GM19240 (cell line): ENCODE measurements around the gene RBFOX2.
"Not testable (repeated sequence)": the region's sequence is repeated elsewhere in the genome, so short reads cannot be mapped to it uniquely, and the experiment has no call there.

ENCODE experiments used
- DNase-seq: peaks from one replicate; pipeline ENCODE4 v3.0.0; 2011; ENCODE audit warnings: low spot score; ENCODE audit not compliant: insufficient read length

The RBFOX2 gene

DNA sequence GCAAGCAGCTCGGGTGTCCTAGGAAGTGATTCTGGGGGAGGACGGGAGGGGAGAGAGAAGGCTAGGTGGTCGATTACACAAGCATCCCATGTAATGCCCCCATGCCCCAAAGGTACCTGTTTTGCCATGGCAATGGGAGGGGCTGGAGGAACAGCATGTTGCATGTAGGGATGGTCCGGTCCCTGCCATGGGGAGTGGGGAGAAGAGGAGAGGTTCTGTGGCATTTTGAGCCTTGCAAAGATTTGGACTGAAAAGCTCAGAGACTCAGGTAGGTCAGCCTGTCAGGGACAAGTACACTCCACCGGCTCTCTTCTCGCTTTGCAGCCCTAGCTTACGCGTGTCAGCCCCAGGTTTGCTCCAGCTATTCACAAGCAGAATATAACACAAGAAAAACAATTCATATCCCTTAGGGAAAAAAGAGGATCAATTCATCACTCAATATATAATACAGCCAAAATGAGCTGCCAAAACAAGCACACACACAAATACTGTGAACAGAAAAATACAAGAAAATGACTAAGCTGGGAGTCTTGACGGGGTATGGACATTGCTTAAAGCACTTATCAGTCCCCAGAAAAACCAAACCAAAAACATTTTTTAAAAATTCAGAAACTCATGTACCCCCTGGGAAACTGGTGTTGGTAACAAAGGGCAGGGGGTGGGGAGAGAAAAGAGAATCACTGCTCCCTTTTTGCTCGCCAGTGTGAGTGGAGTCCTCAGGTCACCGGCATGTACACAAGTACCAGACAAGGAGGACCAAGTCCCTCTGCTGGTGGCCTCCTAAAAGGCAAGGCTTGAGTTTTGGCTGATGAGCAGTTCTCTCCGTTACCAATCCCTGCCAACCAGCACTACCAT is 289.3 kb downstream of the RBFOX2 start:
- DNase-seq, result no peak

DNA sequence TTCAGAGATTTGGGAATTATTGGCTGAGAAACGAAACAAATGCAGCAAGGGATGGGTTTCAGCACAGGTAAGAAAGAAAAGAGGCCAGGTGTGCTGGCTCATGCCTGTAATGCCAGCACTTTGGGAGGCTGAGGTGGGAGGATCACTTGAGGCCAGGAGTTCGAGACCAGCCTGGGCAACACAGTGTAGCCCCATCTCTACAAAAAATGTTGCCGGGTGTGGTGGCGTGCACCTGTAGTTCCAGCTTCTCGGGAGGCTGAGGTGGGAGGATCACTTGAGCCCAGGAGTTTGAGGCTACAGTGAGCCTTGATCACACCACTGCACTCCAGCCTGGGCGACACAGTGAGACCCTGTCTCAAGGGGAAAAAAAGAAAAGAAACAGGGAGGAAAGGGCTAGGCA is 290.7 kb downstream of the RBFOX2 start:
- not testable (repeated sequence) for DNase-seq

- DNase-seq, result no peak
These were observed 291.9 kb downstream of the RBFOX2 start for GRCh38 chr22:35736701-35737100.

GRCh38 chr22:35736166-35736565 is 292.5 kb downstream of the RBFOX2 start:
- DNase-seq, result no peak

- DNase-seq, result no peak
These were observed 293.1 kb downstream of the RBFOX2 start for GRCh38 chr22:35735542-35735941.

DNA sequence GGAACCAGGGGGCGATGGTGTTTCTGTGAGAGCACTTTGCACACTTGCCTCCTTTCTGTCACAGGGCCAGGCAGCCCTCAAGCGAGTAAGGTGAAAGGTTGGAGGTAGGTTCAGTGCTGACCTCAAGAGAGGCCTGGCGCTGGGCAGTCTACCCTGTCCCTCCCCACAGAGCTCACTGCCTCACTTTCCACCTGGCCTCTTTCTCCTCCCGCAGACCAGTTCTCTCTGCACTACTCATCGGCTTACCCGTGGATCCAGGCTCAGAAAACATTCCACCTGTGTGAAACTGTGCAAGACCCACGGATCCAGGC is 294.2 kb downstream of the RBFOX2 start:
- DNase-seq, result no peak

DNA sequence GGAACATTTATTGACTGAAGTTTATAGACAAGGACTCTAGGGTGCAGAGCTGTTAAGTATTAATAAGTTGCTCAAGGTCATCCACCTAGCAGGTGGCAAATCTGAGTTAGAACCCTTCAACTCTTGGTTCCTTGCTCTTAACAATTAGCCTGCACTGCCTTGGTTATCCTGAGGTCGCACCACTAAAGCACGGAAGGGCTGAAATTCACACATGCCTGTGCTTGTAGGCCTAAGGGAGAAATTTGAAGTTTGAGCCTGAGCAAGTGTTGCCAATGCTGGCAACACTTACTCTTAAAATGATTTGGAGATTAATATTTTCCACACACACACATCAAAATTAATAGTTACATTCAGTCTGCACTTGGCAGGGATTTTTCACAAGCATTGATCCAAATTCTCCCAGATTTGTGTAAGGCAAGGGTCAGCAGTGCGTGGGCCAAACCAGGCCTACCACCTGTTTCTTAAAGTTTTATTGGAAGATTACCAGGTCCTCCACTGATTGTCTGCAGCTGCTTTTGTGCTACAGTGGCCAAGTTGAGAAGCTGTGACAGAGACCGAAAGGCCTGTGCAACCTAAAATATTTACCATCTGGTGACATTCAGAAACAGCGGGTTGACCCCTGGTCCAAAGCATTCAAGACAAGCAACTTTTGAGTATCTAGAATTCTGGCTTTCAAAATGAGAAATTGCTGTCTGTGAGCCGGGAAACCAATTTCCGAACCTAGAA is 294.7 kb downstream of the RBFOX2 start:
- no peak for DNase-seq

GRCh38 chr22:35733036-35733435 is 295.6 kb downstream of the RBFOX2 start:
- DNase-seq, result no peak

DNA sequence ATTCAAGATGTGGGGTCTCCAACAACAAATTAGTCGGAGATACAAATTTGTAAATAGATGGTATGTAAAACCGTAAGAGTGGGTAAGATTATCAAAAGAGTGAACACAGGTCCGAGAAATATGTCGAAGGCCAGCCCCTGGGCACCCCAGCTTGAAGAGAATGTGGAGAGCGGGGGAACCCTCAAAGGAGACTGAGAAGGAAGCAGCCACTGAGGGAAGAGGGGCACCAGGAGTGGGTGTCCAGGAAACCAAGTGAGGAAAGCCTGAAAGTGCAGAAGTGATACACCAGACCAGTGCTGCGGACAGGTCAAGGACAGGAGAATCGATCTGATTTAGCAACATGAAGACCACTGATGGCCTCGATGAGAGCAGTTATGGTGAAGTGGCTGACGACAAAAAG is 296.5 kb downstream of the RBFOX2 start:
- DNase-seq, result no peak

- no peak for DNase-seq
These were observed 297.3 kb downstream of the RBFOX2 start for GRCh38 chr22:35731321-35731720.

GRCh38 chr22:35729309-35729698 is 299.3 kb downstream of the RBFOX2 start:
- no peak for DNase-seq

DNA sequence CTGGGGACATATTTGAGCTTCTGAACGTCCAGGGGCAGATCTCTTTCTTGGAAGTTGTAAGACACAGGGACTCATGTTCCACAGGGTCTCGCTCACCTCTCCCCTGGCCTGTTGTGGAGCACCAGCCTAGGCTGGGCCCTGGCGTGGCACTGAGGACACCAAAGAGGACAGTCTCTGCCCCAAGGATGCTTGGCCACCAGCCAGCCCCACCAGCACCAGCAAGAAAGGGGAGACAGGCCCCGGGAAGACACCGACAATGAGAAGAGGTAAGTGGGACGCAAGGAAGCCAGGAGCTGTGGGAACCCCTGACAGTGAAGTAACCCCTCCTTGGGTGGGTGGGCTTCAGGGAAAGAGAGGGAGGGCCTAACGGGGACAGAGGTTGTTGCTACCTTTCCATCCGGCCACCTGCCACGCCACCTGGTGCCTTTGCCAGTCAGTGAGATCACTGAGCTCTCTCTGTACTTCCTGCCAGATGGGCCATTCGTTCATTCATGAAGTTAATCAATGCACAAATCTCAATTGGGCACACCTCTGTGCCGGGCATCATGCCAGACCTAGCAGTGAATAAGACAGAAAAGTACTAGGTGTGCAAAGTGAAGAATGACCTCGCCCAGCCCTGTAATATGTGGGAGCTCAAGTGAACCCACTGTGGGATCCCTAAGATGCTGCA is 299.9 kb downstream of the RBFOX2 start:
- DNase-seq, result no peak

GRCh38 chr22:35727436-35727835 is 301.2 kb downstream of the RBFOX2 start:
- DNase-seq, result no peak

DNA sequence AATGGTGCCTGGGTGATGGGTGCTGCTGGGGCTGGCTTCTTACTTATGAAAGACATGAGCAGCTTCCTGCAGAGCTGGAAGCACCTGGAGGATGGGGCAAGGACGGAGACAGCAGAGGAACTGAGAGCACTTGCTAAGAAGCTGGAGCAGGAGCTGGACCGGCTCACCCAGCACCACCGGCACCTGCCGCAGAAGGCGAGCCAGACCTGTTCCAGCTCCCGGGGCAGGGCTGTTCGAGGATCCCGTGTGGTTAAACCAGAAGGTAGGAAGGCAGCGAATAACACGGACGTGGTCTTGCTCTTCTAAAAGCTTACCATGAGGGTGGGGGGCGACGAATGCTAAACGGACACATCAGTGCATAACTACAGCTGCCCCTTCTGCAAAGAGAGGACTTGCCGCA is 301.7 kb downstream of the RBFOX2 start:
- no peak for DNase-seq

GRCh38 chr22:35726398-35726797 is 302.2 kb downstream of the RBFOX2 start:
- no peak for DNase-seq

DNA sequence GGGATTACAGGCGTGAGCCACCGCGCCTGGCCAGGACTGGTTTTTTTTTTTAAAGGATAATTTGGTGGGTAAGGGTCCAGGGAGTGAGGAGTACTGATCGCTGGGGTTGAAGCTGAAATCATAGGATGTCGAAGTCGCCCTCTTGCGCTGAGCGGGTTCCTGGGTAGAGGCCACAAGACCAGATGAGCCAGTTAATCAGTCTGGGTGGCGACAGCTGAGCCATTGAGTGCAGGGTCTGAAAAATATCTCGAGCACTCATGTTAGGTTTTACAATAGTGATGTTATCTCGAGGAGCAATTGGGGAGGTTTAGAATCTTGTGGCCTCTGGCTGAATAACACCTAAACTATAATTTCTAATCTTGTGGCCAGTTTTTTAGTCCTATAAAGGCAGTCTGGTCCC is 303.1 kb downstream of the RBFOX2 start:
- no peak for DNase-seq

- DNase-seq, result no peak
These were observed 306.7 kb downstream of the RBFOX2 start for GRCh38 chr22:35721960-35722359.

GRCh38 chr22:35719212-35719875 is 309.3 kb downstream of the RBFOX2 start:
- no peak for DNase-seq

- DNase-seq, result no peak
These were observed 311.1 kb downstream of the RBFOX2 start, which contains the start of gene APOL5 for GRCh38 chr22:35717572-35717971. Gene APOL5 (plus strand): TSS chr22:35717872. CDS start chr22:35717872, 0 bp downstream.

GRCh38 chr22:35712672-35713071 is 316.0 kb downstream of the RBFOX2 start:
- DNase-seq, result no peak

GRCh38 chr22:35711336-35711735 is 317.3 kb downstream of the RBFOX2 start:
- DNase-seq, result no peak

DNA sequence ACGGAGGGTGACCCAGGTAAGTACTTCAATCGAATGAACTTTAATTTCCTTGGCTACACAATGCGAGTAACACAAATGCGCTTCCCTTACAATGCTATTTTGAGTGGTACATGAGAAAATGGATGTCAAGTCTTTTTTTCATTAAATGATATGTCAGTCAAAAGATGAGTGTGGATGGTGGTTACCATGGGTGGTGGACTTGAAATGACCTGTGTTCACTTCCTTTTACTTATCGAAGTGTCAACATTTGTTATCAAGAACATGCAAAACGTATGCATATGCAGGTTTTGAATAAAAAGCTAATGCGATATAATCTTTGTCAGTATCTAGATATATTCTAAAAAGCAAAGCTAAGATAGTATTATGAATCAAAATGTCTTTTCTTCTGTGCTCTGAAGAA is 319.7 kb downstream of the RBFOX2 start:
- DNase-seq, result no peak
